OCI-LY1 (cell line): ENCODE data around the gene ADAMTSL3.

Experiments
- H2AFZ ChIP-seq: fragments of 200-600 bp; sonication (generic), shearing (Covaris generic); 2 replicates; pipeline ENCODE4 v1.6.0; 2014; ENCODE audit warnings: antibody characterized with exemption, mild to moderate bottlenecking, low read length
- H3F3A ChIP-seq: fragments of 200-600 bp; sonication (generic), shearing (Covaris generic); 2 replicates; pipeline ENCODE4 v1.6.0; 2014; ENCODE audit warnings: mild to moderate bottlenecking, antibody characterized with exemption, low read length, moderate library complexity; ENCODE audit not compliant: insufficient read depth
- H3K27ac ChIP-seq: fragments of 200-600 bp; sonication (generic); 2 replicates; pipeline ENCODE4 v1.5.1; 2014; ENCODE audit warnings: low read length, mixed run types, mild to moderate bottlenecking, low read depth; ENCODE audit not compliant: poor library complexity, severe bottlenecking
- H3K27me3 ChIP-seq: fragments of 200-600 bp; sonication (generic); 2 replicates; pipeline ENCODE4 v1.6.0; 2014; ENCODE audit warnings: antibody characterized with exemption, mild to moderate bottlenecking, low read length, moderate library complexity; ENCODE audit not compliant: insufficient read depth
- H3K36me3 ChIP-seq: fragments of 200-600 bp; sonication (generic); 2 replicates; pipeline ENCODE4 v1.6.1; 2014; ENCODE audit warnings: mild to moderate bottlenecking, antibody characterized with exemption, low read length, moderate library complexity, mixed read lengths; ENCODE audit not compliant: insufficient read depth
- H3K4me1 ChIP-seq: fragments of 200-600 bp; sonication (generic); 2 replicates; pipeline ENCODE4 v1.5.1; 2014; ENCODE audit warnings: mild to moderate bottlenecking, low read length, moderate library complexity; ENCODE audit not compliant: insufficient read depth, severe bottlenecking
- H3K4me2 ChIP-seq: fragments of 200-600 bp; sonication (generic), shearing (Covaris generic); 2 replicates; pipeline ENCODE4 v1.6.1; 2014; ENCODE audit warnings: low read length
- H3K4me3 ChIP-seq: fragments of 200-600 bp; sonication (generic); 2 replicates; pipeline ENCODE4 v1.5.1; 2014; ENCODE audit warnings: low read length, low read depth, mild to moderate bottlenecking, mixed read lengths; ENCODE audit not compliant: poor library complexity, severe bottlenecking
- H3K79me2 ChIP-seq: fragments of 200-600 bp; shearing (Covaris generic); 2 replicates; pipeline ENCODE4 v1.6.1; 2016; ENCODE audit warnings: mixed run types, low read length, mixed read lengths; ENCODE audit not compliant: insufficient read depth
- H3K9ac ChIP-seq: fragments of 200-600 bp; sonication (generic), shearing (Covaris generic); 2 replicates; pipeline ENCODE4 v1.6.1; 2014; ENCODE audit warnings: mild to moderate bottlenecking, low read length, mixed read lengths
- H3K9me2 ChIP-seq: fragments of 200-600 bp; sonication (generic), shearing (Covaris generic); 2 replicates; pipeline ENCODE4 v1.6.1; 2014; ENCODE audit warnings: low read depth, mild to moderate bottlenecking, low read length, mixed read lengths
- H3K9me3 ChIP-seq: fragments of 200-600 bp; shearing (Covaris generic); 2 replicates; pipeline ENCODE4 v1.6.1; 2014; ENCODE audit warnings: low read length, mixed read lengths
- H4K20me1 ChIP-seq: fragments of 200-600 bp; sonication (generic), shearing (Covaris generic); 2 replicates; pipeline ENCODE4 v1.6.0; 2016; ENCODE audit warnings: mild to moderate bottlenecking, low read length; ENCODE audit not compliant: insufficient read depth
- CTCF ChIP-seq: fragments of 200-600 bp; sonication (generic), shearing (Covaris generic); IDR thresholded peaks from 2 replicates; pipeline ENCODE4 v1.5.1; 2017; ENCODE audit warnings: mild to moderate bottlenecking, antibody characterized with exemption, low read length, moderate library complexity, mixed read lengths
- EZH2 ChIP-seq: fragments of 200-600 bp; sonication (generic), shearing (Covaris generic); IDR thresholded peaks from 2 replicates; pipeline ENCODE4 v1.8.0; 2017; ENCODE audit warnings: borderline replicate concordance, mixed run types, mild to moderate bottlenecking, antibody characterized with exemption, low read length, moderate library complexity, mixed read lengths

The ADAMTSL3 gene

GRCh38 chr15:84003791-84004503 is 350.0 kb downstream of the ADAMTSL3 start:
- H3K4me2 ChIP-seq = no peak overlapping the region
- H3K27me3 ChIP-seq = no peaks in the 10 kb centered on the region
- no peak overlapping the region for H3K9ac ChIP-seq
- H3K4me1 ChIP-seq = no peaks in the 10 kb centered on the region
- no peak overlapping the region for H2AFZ ChIP-seq
- no peak overlapping the region for H3K4me3 ChIP-seq
- no peaks in the 10 kb centered on the region for H3K9me2 ChIP-seq
- no peaks in the 10 kb centered on the region for H3K9me3 ChIP-seq
- no peaks in the 10 kb centered on the region for H3K36me3 ChIP-seq
- no peaks in the 10 kb centered on the region for H3K79me2 ChIP-seq
- no peak for TF ChIP-seq CTCF
- H4K20me1 ChIP-seq = no peaks in the 10 kb centered on the region
- H3K27ac ChIP-seq = no peak overlapping the region
- no peaks in the 10 kb centered on the region for H3F3A ChIP-seq

GRCh38 chr15:84006421-84006820 is 352.5 kb downstream of the ADAMTSL3 start:
- Histone ChIP-seq H3K79me2 (no peaks in the 10 kb centered on the region), H3K9me2 (no peaks in the 10 kb centered on the region)
- TF ChIP-seq CTCF = no peak

GRCh38 chr15:84009616-84010015 is 355.7 kb downstream of the ADAMTSL3 start:
- Histone ChIP-seq H3K27me3 (no peaks in the 10 kb centered on the region), H2AFZ (no peak overlapping the region), H3K27ac (no peak overlapping the region), H3K79me2 (no peaks in the 10 kb centered on the region), H3K4me1 (no peaks in the 10 kb centered on the region), H3K4me2 (no peak overlapping the region), H3K9ac (no peak overlapping the region), H3K4me3 (no peak overlapping the region), H4K20me1 (no peaks in the 10 kb centered on the region), H3K36me3 (no peaks in the 10 kb centered on the region), H3F3A (no peaks in the 10 kb centered on the region), H3K9me3 (no peaks in the 10 kb centered on the region), H3K9me2 (no peaks in the 10 kb centered on the region)
- no peak for TF ChIP-seq EZH2
- no peak for TF ChIP-seq CTCF

More at GRCh38 chr15:84006421-84006820, 352.5 kb downstream of the ADAMTSL3 start:
- Histone ChIP-seq H3K9ac (no peak overlapping the region), H3F3A (no peaks in the 10 kb centered on the region), H3K36me3 (no peaks in the 10 kb centered on the region), H2AFZ (no peak overlapping the region), H3K27me3 (no peaks in the 10 kb centered on the region), H3K9me3 (no peaks in the 10 kb centered on the region), H3K4me1 (no peaks in the 10 kb centered on the region), H3K27ac (no peak overlapping the region), H4K20me1 (no peaks in the 10 kb centered on the region), H3K4me3 (no peak overlapping the region), H3K4me2 (no peak overlapping the region)
